GM23338 (cell line): ENCODE measurements around the gene SMIM13. TPM values are rescaled to one million over a fixed set of nuclear protein-coding genes. Genes with fewer than 3 reads are reported as not detected.

Experiments
- ATAC-seq: fragments of 200-7000 bp; cut with Tn5 transposase; 3 replicates; pipeline ENCODE4 v1.9.1; 2020
- DNase-seq: peaks from one replicate; pipeline ENCODE4 v3.0.0-alpha.2; 2015; ENCODE audit warnings: low spot score
- H2AFZ ChIP-seq: fragments of 200-600 bp; sonication (generic); 2 replicates; pipeline ENCODE4 v1.8.0; 2016; ENCODE audit warnings: antibody characterized with exemption, mild to moderate bottlenecking, moderate library complexity
- H3F3A ChIP-seq: fragments of 200-600 bp; sonication (generic); replicated peaks from 2 replicates; pipeline ENCODE4 v1.8.0; 2017; ENCODE audit warnings: antibody characterized with exemption, mixed run types, low read depth
- H3K27ac ChIP-seq: fragments of 200-600 bp; sonication (generic); 2 replicates; pipeline ENCODE4 v1.6.1; 2016; ENCODE audit warnings: low read depth
- H3K27me3 ChIP-seq: fragments of 200-600 bp; sonication (generic); 2 replicates; pipeline ENCODE4 v1.8.0; 2016; ENCODE audit warnings: mild to moderate bottlenecking, mixed run types, moderate library complexity; ENCODE audit not compliant: insufficient read depth
- H3K36me3 ChIP-seq: fragments of 200-600 bp; sonication (generic); 2 replicates; pipeline ENCODE4 v1.8.0; 2016; ENCODE audit warnings: mild to moderate bottlenecking; ENCODE audit not compliant: insufficient read depth
- H3K4me1 ChIP-seq: fragments of 200-600 bp; sonication (generic); 2 replicates; pipeline ENCODE4 v1.8.0; 2016; ENCODE audit warnings: mild to moderate bottlenecking, moderate library complexity; ENCODE audit not compliant: insufficient read depth
- H3K4me2 ChIP-seq: fragments of 200-600 bp; sonication (generic); 2 replicates; pipeline ENCODE4 v1.7.1; 2017; ENCODE audit warnings: mixed run types
- H3K4me3 ChIP-seq: fragments of 200-600 bp; sonication (generic); 2 replicates; pipeline ENCODE4 v1.6.1; 2016; ENCODE audit warnings: mixed run types
- H3K79me2 ChIP-seq: fragments of 200-600 bp; sonication (generic); replicated peaks from 2 replicates; pipeline ENCODE4 v1.8.0; 2017; ENCODE audit warnings: mild to moderate bottlenecking; ENCODE audit not compliant: insufficient read depth
- H3K9me2 ChIP-seq: fragments of 200-600 bp; sonication (generic); 2 replicates; pipeline ENCODE4 v1.8.0; 2017; ENCODE audit not compliant: insufficient read depth
- H4K20me1 ChIP-seq: fragments of 200-600 bp; sonication (generic); replicated peaks from 2 replicates; pipeline ENCODE4 v1.8.0; 2017; ENCODE audit warnings: mild to moderate bottlenecking; ENCODE audit not compliant: insufficient read depth
- H3K27ac Mint-ChIP-seq: 2 replicates; pipeline ENCODE4 v1.8.0; 2020; ENCODE audit warnings: inconsistent platforms, mild to moderate bottlenecking, moderate library complexity, mixed read lengths
- H3K27me3 Mint-ChIP-seq: 3 replicates; pipeline ENCODE4 v1.8.0; 2022; ENCODE audit warnings: low read depth, mild to moderate bottlenecking, moderate library complexity, mixed read lengths, inconsistent platforms; ENCODE audit not compliant: insufficient read depth, poor library complexity
- H3K36me3 Mint-ChIP-seq: 3 replicates; pipeline ENCODE4 v1.8.0; 2021; ENCODE audit warnings: low read depth, mild to moderate bottlenecking, inconsistent platforms, moderate library complexity, mixed read lengths
- H3K4me1 Mint-ChIP-seq: 3 replicates; pipeline ENCODE4 v1.8.0; 2020; ENCODE audit warnings: mild to moderate bottlenecking, inconsistent platforms, mixed read lengths
- H3K4me3 Mint-ChIP-seq: 3 replicates; pipeline ENCODE4 v1.8.0; 2021; ENCODE audit warnings: moderate library complexity, mild to moderate bottlenecking, inconsistent platforms, mixed read lengths
- H3K9me3 Mint-ChIP-seq: 3 replicates; pipeline ENCODE4 v1.8.0; 2020; ENCODE audit warnings: moderate library complexity, mild to moderate bottlenecking, inconsistent platforms, mixed read lengths
- CREB1 ChIP-seq: fragments of 250-450 bp; sonication (Bioruptor Pico); IDR thresholded peaks from 2 replicates; pipeline ENCODE4 v1.5.0; 2020; ENCODE audit warnings: low read depth, mild to moderate bottlenecking, moderate library complexity
- EZH2 ChIP-seq: fragments of 200-600 bp; sonication (generic); IDR thresholded peaks from one replicate; pipeline ENCODE4 v1.8.0; 2017; ENCODE audit warnings: antibody characterized with exemption, mild to moderate bottlenecking, low read depth; ENCODE audit not compliant: unreplicated experiment
- EZH2phosphoT487 ChIP-seq: fragments of 200-600 bp; sonication (generic); IDR thresholded peaks from one replicate; pipeline ENCODE4 v1.8.1; 2018; ENCODE audit warnings: antibody characterized with exemption; ENCODE audit not compliant: unreplicated experiment
- JUNB ChIP-seq: IDR thresholded peaks from one replicate; pipeline ENCODE4 v1.6.1; 2016; ENCODE audit warnings: antibody characterized with exemption; ENCODE audit not compliant: unreplicated experiment
- POLR2AphosphoS5 ChIP-seq: IDR thresholded peaks from 2 replicates; pipeline ENCODE4 v1.6.1; 2016; ENCODE audit warnings: antibody characterized with exemption, low read depth
- STAT1 ChIP-seq: IDR thresholded peaks from one replicate; pipeline ENCODE4 v1.6.1; 2016; ENCODE audit warnings: antibody characterized with exemption; ENCODE audit not compliant: unreplicated experiment
- ZNF331 ChIP-seq: fragments of 250-450 bp; sonication (Bioruptor Pico); IDR thresholded peaks from 2 replicates; pipeline ENCODE4 v1.5.0; 2020; ENCODE audit warnings: low read depth, mild to moderate bottlenecking, moderate library complexity
- polyA plus RNA-seq: library from polyadenylated mRNA; unstranded; fragments of >200 nt; fragmentation: Nextera tagmentation; extraction: Ambion mirVana; gene quantifications from 2 replicates; pipeline ENCODE4 v1.2.1, GENCODE V29; 2016
- total RNA-seq: library from RNA; depleted of rRNA; stranded (reverse); fragments of >200 nt; shearing (Covaris generic); gene quantifications from 2 replicates; pipeline ENCODE4 v1.2.3, GENCODE V29; 2014
- TF ChIP-seq, protein P1 (sequence below): IDR thresholded peaks from one replicate; pipeline ENCODE4 v1.6.1; 2018; ENCODE audit warnings: antibody characterized with exemption; ENCODE audit not compliant: unreplicated experiment
- TF ChIP-seq, protein P2 (sequence below): fragments of 250-450 bp; sonication (Bioruptor Pico); IDR thresholded peaks from 2 replicates; pipeline ENCODE4 v1.5.0; 2020; ENCODE audit warnings: mild to moderate bottlenecking, moderate library complexity

SMIM13 gene
- total and polyA plus RNA-seq, 2 experiments from 2014 or later = 7.2 to 12.7 TPM

DNA sequence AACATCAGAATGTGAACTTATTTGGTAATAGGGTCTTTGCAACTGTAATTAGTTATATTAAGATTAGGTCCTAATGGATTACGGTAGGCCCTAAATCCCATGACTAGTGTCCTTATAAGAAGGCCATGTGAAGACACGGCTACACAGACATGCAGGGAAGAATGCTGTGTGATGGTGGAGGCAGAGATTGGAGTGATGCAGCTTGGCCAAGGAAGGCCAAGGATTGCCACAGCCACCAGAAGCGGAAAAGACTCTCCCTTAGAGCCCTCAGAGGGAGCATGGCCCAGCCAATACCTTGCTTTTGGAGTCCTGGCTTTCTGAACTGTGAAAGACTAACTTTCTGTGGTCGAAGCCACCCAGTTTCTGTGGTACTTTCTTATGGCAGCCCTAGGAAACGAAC, 9.7 kb upstream of the SMIM13 start (continued):
- TF ChIP-seq POLR2AphosphoS5 (no peak), CREB1 (CRISPR knock-in tag) (no peak), JUNB (no peak)

DNA sequence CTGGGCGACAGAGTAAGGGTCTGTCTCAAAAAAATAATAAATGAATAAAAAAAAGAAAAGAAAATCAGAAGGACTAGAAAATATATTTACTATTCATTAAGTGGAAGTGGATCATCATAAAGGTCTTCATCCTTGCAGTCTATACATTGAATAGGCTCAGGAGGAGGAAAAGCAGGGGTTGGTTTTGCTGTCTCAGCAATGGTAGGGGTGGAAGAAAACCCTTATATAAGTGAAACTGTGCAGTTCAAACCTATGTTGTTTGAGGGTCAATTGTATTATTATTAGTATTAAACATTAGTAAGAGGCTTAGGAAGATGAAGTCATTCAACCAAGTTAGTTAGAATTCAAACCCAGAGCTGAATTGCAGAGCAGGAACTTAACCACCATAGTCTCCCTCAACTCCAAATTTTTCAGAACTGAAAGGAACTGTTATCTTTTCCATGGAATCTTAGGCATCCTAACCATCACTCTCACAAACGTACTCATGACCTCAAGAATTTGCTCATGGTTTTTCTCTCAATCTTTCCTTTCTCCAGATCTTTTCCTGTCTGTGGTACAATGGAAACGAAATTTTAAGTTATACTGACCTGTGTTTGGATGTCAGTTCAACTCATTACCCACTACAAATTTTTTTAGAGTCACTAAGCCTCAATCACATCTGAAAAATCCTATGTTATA, 7.7 kb upstream of the SMIM13 start:
- no peaks in the 10 kb centered on the region for H3K4me1 ChIP-seq
- H3K4me1 Mint-ChIP-seq = peaks cover 2% of the 10 kb centered on the region; the same call in 1 of the 3 replicates
- DNase-seq = no peak
- H2AFZ ChIP-seq = no peak overlapping the region
- no peak overlapping the region for H3K27ac Mint-ChIP-seq
- H3K9me3 Mint-ChIP-seq = no peaks in the 10 kb centered on the region
- H3K27me3 Mint-ChIP-seq = peaks cover 3% of the 10 kb centered on the region
- no peak for ATAC-seq
- H3K36me3 Mint-ChIP-seq = no peaks in the 10 kb centered on the region
- TF ChIP-seq STAT1 (no peak), CREB1 (CRISPR knock-in tag) (no peak), EZH2phosphoT487 (no peak), ZNF331 (no peak), POLR2AphosphoS5 (no peak), EZH2 (no peak), JUNB (no peak)
- TF ChIP-seq, protein P1, sequence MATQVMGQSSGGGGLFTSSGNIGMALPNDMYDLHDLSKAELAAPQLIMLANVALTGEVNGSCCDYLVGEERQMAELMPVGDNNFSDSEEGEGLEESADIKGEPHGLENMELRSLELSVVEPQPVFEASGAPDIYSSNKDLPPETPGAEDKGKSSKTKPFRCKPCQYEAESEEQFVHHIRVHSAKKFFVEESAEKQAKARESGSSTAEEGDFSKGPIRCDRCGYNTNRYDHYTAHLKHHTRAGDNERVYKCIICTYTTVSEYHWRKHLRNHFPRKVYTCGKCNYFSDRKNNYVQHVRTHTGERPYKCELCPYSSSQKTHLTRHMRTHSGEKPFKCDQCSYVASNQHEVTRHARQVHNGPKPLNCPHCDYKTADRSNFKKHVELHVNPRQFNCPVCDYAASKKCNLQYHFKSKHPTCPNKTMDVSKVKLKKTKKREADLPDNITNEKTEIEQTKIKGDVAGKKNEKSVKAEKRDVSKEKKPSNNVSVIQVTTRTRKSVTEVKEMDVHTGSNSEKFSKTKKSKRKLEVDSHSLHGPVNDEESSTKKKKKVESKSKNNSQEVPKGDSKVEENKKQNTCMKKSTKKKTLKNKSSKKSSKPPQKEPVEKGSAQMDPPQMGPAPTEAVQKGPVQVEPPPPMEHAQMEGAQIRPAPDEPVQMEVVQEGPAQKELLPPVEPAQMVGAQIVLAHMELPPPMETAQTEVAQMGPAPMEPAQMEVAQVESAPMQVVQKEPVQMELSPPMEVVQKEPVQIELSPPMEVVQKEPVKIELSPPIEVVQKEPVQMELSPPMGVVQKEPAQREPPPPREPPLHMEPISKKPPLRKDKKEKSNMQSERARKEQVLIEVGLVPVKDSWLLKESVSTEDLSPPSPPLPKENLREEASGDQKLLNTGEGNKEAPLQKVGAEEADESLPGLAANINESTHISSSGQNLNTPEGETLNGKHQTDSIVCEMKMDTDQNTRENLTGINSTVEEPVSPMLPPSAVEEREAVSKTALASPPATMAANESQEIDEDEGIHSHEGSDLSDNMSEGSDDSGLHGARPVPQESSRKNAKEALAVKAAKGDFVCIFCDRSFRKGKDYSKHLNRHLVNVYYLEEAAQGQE = no peak
- TF ChIP-seq, protein P2, sequence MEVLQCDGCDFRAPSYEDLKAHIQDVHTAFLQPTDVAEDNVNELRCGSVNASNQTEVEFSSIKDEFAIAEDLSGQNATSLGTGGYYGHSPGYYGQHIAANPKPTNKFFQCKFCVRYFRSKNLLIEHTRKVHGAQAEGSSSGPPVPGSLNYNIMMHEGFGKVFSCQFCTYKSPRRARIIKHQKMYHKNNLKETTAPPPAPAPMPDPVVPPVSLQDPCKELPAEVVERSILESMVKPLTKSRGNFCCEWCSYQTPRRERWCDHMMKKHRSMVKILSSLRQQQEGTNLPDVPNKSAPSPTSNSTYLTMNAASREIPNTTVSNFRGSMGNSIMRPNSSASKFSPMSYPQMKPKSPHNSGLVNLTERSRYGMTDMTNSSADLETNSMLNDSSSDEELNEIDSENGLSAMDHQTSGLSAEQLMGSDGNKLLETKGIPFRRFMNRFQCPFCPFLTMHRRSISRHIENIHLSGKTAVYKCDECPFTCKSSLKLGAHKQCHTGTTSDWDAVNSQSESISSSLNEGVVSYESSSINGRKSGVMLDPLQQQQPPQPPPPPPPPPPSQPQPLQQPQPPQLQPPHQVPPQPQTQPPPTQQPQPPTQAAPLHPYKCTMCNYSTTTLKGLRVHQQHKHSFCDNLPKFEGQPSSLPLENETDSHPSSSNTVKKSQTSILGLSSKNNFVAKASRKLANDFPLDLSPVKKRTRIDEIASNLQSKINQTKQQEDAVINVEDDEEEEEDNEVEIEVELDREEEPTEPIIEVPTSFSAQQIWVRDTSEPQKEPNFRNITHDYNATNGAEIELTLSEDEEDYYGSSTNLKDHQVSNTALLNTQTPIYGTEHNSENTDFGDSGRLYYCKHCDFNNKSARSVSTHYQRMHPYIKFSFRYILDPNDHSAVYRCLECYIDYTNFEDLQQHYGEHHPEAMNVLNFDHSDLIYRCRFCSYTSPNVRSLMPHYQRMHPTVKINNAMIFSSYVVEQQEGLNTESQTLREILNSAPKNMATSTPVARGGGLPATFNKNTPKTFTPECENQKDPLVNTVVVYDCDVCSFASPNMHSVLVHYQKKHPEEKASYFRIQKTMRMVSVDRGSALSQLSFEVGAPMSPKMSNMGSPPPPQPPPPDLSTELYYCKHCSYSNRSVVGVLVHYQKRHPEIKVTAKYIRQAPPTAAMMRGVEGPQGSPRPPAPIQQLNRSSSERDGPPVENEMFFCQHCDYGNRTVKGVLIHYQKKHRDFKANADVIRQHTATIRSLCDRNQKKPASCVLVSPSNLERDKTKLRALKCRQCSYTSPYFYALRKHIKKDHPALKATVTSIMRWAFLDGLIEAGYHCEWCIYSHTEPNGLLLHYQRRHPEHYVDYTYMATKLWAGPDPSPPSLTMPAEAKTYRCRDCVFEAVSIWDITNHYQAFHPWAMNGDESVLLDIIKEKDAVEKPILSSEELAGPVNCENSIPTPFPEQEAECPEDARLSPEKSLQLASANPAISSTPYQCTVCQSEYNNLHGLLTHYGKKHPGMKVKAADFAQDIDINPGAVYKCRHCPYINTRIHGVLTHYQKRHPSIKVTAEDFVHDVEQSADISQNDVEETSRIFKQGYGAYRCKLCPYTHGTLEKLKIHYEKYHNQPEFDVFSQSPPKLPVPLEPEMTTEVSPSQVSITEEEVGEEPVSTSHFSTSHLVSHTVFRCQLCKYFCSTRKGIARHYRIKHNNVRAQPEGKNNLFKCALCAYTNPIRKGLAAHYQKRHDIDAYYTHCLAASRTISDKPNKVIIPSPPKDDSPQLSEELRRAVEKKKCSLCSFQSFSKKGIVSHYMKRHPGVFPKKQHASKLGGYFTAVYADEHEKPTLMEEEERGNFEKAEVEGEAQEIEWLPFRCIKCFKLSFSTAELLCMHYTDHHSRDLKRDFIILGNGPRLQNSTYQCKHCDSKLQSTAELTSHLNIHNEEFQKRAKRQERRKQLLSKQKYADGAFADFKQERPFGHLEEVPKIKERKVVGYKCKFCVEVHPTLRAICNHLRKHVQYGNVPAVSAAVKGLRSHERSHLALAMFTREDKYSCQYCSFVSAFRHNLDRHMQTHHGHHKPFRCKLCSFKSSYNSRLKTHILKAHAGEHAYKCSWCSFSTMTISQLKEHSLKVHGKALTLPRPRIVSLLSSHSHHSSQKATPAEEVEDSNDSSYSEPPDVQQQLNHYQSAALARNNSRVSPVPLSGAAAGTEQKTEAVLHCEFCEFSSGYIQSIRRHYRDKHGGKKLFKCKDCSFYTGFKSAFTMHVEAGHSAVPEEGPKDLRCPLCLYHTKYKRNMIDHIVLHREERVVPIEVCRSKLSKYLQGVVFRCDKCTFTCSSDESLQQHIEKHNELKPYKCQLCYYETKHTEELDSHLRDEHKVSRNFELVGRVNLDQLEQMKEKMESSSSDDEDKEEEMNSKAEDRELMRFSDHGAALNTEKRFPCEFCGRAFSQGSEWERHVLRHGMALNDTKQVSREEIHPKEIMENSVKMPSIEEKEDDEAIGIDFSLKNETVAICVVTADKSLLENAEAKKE (CRISPR knock-in tag) = no peak
- no peaks in the 10 kb centered on the region for H3K27me3 ChIP-seq
- no peaks in the 10 kb centered on the region for H3K36me3 ChIP-seq
- no peaks in the 10 kb centered on the region for H3K79me2 ChIP-seq
- no peaks in the 10 kb centered on the region for H4K20me1 ChIP-seq
- H3K4me2 ChIP-seq = no peak overlapping the region
- no peak overlapping the region for H3K4me3 Mint-ChIP-seq
- no peak overlapping the region for H3K4me3 ChIP-seq
- no peak overlapping the region for H3K27ac ChIP-seq
- peaks cover 6% of the 10 kb centered on the region for H3K9me2 ChIP-seq
- no peaks in the 10 kb centered on the region for H3F3A ChIP-seq
